ENCODE results near the gene CAVIN1.
"Not testable (repeated sequence)": the region's sequence is repeated elsewhere in the genome, so short reads cannot be mapped to it uniquely, and the experiment has no call there.

CAVIN1 gene

DNA sequence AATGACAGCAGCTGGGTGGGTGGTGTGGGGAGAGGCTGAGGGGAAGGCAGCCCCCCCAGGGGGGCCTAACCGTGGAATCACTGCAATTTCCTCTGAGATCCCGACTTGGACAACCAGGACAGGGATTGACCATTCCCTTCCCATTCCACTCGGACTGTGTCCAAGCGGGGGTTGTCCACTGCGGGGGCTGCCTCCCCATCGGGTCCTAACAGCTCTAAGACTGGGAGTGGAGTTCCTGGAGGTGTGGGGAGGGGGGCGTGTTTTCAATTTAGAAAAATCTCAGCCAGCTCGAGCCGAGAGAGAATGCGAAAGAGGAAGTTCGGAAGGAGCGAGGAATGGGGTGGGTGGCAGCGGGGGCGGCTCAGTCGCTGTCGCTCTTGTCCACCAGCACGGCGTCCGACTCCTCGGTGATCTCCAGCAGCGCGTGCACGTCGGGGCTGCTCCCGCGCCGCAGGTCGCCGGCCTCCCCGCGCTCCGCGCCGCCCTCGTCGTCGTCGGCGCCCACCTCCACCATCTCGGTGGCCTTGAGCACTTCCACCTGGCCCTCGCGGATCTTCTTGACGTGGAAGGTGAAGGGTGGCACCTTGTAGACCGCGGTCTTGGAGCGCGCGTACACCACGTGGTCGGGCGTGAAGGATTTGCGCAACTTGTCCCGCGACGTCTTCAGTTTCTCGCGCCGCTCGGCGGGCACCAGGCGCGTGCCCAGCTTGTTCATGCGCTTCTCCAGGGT, 18.6 kb downstream of the CAVIN1 start:
- DNase-seq = no peak

DNA sequence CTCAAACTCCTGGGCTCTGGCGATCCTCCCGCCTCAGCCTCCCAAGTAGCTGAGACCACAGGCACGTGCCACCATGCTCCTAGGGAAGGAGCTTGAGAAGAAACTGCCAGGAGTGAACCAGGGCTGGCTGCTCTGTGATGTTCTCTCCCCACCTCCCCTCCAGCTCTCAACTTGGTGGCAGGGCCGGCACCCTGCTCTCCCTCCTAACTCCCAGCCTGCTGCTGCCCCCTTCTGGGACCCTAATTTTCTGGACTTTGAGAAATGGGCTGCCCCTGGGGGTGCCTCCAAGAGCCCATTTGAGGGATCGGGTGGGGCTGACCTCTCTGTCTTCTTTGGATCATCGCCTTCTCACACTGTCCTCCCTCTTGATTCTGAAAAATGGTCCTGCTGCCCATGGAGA, 19.9 kb downstream of the CAVIN1 start:
- peak; percentile 16 for DNase-seq

DNA sequence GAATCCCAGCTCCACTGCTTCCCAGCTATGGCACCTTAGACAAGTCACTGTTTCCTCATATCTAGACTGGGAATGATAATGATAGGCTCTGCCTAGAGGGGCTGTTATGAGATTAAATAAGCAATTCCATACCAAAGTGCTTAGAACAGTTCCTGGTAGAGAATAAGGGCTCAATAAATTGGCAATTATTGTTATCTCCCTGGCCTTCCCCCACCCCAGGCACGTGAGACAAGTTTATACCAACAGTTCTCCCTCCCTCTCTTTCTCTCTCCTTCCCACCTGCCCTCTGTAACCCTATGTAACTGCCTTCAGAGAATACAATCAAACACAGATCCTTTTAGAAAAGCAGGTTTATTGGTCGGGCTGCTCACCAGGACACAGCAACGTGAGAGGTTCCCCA, 20.9 kb downstream of the CAVIN1 start:
- DNase-seq = no peak

DNA sequence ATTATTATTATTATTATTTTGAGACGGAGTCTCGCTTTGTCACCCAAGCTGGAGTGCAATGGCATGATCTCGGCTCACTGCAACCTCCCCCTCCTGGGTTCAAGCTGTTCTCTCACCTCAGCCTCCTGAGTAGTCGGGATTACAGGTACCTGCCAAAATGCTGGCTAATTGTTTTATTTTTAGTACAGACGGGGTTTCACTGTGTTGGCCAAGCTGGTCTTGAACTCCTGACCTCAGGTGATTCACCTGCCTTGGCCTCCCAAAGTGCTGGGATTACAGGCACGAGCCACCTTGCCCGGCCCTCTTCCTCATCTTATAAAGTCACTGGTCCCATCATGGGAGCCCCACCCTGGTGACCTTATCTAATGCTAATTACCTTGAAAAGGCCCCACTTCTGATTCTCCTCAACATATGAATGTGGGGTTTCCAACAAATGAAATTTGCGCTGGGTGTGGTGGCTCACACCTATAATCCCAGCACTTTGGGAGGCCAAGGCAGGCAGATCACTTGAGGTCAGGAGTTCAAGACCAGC, 22.1 kb downstream of the CAVIN1 start:
- DNase-seq = not testable (repeated sequence)

DNA sequence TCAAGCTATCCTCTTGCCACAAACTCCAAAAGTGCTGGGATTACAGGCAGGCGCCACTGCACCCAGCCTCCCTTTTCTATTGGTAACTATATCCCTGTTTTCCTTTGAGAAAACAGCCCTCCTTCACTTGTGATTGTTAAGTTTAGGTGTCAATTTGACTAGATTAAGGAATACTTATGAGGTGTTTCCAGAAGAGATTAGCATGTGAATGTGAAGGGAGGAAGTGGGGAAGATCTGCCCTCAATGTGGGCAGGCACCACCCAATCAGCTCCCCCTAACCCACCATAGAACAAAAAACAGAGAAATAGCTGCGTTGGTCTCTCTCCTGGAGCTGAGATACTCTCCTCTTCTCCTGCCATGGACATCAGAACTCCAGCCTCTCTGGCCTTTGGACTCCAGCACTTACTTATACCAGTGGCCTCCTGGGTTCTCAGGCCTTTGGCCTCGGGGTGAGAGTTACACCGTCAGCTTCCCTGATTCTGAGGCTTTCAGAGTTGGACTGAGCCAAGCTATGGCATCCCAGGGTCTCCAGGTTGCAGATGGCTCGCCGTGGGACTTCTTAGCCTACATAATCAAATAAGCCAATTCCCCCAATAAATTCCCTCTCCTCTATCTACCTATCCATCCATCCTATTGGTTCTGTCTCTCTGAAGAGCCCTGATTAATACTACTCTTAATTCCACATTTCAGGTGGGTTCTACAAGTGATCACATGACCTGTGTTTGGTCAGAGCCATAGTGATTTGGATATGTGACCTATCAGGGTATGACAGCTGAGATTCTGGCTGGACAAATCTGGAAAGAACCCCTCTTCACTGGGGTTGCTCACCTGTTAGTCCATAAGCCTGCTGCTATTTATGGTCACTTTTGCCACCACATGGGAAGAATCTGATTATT, 22.9 kb downstream of the CAVIN1 start:
- no peak for DNase-seq

DNA sequence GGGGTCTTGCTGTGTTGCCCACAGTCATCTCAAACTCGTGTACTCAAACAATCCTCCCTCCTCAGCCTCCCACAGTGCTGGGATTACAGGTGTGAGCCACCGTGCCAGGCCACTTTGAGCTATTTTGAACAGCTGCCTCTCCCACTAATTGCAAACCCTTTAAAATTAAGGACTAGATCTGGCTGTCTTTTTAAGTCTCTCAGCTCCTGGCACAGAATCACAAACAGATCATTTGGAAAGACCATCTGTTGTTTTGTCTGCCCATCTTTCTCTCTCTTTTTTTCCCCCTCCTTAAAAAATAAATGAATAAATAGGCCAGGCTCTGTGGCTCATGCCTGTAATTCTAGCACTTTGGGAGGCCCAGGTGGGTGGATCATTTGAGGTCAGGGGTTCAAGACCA, 23.9 kb downstream of the CAVIN1 start:
- no peak for DNase-seq

DNA sequence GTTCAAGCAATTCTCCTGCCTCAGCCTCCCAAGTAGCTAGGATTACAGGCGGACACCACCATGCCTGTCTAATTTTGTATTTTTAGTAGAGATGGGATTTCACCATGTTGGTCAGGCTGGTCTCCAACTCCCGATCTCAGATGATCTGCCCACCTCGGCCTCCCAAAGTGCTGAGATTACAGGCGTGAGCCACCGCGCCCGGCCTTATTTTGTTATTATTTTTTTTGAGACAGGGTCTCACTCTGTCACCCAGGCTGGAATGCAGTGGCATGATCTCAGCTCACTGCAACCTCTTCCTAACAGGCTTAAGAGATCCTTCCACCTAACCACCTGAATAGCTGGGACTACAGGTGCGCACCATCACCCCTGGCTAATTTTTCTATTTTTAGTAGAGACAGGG, 27.5 kb downstream of the CAVIN1 start:
- not testable (repeated sequence) for DNase-seq

DNA sequence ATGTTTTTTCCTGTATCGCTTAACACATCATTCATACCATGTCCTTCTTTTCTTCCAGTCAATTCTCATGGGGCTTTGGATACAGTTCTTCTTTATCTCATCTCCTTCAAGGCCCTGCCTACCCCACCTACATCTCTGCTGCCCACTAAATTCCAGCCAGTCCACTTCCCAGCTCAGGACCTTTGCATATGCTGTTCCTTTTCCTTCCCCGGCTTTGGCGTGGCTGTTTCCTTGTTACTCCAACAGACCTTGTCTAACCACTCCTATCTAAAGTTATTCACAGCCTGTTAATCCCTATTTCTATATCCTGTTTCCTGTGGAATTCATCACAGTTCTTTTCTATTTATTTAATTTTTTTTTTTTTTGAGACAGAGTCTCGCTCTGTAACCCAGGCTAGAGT, 28.2 kb downstream of the CAVIN1 start:
- DNase-seq = no peak

DNA sequence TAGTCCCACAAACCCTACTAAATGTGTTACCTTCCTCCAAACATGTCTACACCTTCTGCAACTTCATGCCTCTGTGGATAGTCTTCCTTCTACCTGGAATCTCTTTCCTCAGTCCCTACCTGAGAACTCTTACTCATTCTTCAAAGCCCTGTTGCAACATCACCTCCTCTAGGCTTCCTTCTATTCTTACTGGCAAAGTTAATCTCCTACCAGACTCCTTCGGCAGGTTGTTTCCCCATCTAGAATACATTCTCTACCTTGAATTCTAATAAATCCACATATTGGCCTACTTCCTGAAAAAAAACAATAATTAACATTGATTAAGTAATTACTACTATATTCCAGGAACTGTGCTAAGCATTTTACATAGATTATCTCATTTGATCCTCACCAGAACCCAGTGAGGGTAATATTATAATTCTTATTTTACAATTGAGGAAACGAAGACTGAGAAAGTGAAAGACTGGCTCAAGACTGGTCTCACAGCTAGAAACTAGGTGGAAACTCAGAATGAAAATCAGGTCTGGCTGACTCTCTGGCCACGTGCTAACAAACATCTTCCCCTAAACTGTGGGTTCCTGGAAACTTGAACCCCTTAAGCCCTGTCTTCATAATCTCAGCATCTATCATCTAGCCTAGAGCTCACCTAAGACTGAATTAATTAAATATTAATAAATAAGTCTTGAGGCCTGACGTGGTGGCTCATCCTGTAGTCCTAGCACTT, 30.2 kb downstream of the CAVIN1 start:
- no peak for DNase-seq

DNA sequence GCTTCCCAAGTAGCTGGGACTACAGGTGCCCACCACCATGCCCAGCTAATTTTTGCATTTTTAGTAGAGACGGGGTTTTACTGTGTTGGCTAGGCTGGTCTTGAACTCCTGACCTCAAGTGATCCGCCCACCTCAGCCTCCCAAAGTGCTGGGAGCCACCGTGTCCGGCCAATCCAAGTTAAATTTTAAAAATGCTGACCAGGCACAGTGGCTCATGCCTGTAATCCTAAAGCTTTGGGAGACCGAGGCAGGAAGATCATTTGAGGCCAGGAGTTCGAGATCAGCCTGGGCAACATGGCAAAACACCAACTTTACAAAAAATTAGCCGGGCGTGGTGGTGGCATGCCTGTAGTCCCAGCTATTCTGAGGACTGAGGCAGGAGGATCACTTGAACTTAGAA, 31.6 kb downstream of the CAVIN1 start:
- DNase-seq = not testable (repeated sequence)

DNA sequence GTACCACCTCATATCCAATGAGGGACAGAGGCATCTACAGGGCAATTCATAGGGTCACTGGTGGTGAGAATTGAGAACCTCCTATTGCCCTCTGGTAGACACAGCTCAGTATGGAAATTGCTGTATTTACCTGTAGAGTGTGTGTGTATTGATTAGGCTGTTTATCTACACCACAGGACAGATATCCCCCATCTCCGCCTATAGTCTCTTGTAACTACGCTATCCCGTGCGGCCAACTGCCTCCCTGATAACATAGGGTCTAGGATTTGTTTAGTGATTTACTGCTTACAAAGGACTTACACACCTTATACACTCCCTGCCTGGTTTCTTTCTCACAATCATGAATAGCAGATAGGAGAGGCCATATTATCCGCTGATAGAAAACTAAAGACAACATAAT, 33.2 kb downstream of the CAVIN1 start:
- DNase-seq = no peak

DNA sequence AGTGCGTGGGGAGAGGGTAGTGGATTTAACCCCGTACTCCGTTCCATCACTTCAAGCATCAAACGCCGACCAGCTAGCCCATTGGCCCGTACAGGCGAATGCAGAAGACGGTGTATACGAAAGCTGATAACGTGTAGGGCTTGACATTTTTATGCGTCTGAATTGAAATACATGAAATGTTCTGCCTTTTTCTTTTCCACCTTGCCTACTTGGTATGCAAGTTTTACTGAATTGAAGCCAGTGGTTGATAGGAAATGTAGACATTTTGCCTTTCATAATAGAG, 34.0 kb downstream of the CAVIN1 start:
- DNase-seq = no peak

DNA sequence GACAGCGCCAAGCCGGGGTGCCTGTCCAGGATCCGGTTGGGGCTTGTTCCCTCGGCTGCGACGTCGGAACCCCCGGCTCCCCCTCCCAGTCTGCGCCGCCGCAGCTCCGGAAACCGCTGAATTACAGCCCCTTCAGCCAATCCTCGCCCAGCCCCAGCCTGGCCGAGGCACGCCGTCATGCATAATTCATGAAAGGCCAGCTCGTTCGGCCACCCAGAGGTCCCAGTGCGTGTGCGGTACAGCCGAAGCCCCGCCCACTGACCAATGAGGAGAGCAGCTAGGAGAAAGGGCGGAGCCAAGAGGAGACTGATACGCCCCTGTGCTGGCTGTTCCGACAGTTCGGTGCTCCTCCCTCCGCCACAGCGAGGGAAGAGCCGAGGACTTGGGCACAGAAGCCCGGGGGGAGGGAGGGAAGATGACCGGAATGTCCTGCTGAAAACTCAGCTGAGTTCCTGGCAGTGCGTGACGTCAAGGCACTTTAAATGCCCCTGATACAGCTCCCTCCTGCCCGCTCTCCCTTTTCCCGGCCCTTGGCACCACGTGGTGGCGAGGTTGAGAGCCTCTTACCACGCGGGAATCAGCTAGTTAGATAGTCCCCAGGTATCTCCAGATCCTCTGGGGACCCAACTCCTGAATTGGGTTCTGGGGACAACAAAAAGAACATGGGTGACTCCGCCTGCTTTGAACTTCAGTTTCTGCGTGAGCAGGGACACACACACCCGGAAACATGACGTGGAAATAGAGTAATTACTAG, 34.5 kb downstream of the CAVIN1 start, which contains the start of gene STAT3:
Gene STAT3 (minus strand): TSS at position 62 of the 754 bp plus-strand sequence. CDS start 39,926 bp downstream, outside the sequence.
- DNase-seq = peak; percentile 100

DNA sequence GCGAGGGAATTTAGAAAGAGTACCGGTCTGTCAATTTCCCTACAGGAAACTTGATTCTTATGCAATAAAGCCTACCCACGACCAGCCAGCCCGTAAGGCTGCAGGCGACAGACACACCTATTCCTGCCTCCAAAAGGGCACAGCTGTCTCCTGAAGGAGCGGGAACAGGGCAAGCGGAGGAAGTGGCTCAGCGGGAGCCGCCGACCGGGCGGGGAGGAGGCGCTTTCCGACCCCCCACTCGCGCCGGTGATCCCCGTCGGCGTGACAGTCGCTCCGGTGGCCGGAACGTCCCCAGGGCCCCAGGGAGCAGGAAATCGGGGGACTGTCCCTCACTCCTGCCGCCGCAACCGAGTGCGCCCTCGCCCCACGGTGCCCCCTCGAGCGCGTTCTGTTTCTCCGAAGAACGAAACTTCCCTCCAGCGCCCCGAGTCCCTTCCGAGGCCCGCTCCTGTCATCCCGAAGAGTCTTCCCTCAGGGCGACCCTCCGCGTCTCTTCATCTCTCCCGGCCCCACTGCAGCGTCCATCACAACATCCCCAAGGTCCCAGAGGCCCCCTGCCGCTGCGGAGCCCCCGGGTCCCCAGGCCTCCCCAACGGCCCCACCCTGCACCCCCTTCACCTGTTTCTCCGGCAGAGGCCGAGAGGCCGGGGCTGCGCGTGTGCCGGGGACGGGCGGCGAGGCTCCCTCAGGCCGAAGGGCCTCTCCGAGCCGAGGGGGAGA, 35.2 kb downstream of the CAVIN1 start:
- DNase-seq = peak; percentile 5

DNA sequence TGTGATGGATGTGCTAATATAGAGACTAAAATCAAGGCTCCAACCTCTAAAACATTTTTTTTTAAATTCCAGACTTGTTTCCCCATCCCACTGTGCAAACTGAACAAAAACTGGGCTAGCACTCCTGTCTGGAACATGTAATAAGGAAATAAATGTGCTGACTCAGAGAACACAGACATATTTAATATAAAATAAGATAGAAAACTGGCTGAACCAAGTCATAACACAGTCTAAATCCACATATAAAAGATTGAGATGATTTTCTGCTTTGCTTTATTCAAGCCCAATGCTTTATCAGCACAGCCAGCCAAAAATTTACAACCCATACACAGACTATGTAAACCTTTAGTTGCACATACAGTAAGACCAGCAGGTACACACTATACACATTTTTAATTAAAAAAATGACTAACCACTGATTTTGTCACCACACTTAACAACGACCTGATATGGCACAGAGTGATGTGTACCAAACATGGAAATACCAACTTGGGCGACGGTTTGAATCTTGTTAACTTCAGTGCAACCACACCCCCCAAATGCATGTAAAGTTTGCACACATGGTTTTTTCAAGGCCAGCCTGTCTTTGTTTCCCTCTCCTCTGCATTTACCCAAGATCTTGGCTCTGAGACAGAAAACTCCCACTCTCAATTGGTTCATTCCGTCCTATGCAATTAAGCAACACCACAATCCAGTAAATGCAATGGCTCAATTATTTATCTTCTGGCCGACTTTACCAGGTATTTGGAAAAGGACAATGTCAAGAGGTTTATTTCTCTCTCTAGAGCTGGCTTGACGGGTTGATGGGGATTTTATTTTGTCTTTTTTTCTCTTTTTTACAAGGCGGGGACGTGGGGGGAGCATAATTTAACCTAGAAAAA, 36.0 kb downstream of the CAVIN1 start:
- DNase-seq = no peak

DNA sequence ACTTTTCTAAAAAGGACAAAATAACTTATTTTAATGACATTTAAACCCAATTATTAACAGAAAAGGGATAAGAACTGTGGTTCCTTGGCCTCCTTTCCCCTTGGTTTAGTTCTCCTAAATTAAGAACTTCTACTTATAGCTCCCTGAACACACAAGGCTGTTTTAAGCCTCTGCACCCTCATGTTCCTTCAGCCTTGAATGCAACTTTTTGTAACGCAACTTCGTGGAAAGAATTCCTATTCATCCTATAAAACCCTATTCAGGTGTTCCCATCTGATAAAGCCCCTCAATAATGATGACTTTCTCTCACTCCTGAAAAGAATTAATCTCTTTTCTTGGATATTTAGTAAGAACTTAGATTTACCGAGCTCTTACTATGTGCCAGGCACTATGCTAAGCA, 41.2 kb downstream of the CAVIN1 start:
- DNase-seq = no peak

DNA sequence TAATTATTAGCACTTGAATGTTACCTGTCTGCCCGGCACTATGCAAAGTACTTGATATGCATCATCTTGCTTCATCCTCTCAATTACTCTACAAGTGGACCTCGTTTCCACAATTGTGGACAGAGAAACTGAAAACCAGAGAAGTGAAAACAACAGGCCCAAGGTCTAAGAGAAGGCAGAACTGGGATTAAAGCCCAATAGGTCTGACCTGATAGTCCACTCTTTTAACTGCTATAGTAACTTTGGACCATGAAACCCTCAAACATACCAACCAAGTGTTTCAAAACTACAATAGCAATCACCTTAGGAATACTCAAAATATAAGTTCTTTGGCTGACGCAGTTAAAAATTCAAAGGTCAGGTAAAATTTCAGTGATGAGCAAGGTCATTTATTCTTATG, 42.1 kb downstream of the CAVIN1 start:
- DNase-seq = no peak

DNA sequence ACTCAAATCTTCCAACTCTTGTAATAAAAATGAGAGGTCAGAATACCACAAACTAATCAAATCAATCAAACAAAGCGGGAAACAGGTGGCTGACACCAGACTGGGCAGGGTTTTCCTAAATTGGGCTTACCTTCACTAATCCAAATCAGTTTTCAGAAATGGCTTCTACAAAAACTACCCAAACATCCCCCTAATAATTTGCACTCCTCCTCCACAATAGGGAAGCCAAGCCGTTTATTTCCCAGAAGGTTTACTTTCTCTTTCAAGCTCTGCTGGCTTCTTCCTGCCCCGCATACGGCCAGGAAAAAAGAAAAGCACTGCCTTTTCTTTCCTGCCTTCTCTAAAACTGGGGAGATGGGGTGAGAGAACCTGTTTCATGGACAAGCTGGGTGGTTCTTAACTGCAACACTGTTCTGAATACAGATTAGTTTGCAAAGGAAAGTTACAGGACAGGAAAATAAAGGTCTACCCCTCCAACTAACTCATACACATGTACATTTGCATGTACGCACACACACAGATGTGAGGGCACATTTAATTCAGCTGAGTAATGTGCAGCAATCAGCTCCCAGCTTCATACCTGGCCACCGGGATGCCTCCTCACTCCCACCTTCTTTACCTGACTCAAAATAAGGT, 44.0 kb downstream of the CAVIN1 start:
- no peak for DNase-seq

DNA sequence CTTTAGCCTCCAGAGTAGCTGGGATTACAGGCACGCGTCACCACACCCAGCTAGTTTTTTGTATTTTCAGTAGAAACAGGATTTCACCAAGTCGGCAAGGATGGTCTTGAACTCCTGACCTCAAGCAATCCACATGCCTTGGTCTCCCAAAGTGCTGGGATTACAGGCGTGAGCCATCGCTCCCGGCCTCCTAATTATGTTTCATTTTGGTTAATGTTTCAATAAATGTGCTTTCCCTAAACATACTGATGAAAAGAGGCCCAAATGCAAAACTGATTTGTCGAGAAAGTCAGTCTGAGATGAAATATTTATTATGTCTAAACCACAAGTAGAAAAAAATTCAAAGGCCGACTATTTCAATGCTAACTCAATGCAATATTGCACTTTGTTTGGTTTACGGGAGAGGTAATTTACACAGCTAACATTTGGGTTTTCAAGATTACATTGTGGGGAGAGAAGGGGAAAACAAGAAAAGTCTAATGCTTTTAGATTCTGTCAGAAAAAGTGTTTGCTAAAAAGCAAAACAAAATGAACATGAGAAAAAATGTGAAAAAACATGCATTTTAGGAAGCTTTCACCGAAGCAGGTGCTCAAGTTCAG, 44.6 kb downstream of the CAVIN1 start:
- DNase-seq = no peak

DNA sequence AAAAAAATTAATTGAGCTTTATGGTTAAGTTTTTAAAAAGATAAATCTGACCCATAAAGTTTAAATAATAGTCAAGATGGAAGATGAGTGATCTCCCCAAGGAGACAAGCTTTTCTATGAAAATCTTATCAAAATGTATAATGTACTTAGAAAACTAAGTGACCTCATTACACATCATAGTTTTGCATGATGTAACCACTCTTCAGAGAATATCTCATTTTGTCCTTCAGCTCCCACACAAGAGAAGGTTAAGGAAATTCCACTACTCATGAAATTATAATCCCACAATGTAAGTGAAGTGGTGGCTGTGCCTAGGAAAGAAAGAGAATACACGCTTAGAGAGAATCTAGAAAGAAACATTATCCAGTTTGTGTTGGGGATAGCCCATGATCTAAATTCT, 49.2 kb downstream of the CAVIN1 start:
- no peak for DNase-seq

Measured in activated CD4-positive, alpha-beta T cell treated with anti-CD3 and anti-CD28 coated beads, Interleukin-2, amount 50 U/mL, for 1 hour (primary cell).